NCI-H226 (cell line): ENCODE results near the gene OR3A3.
"Not testable (repeated sequence)": the region's sequence is repeated elsewhere in the genome, so short reads cannot be mapped to it uniquely, and the experiment has no call there.

ENCODE experiments used
- DNase-seq: peaks from one replicate; pipeline ENCODE4 v3.0.0-alpha.2; 2015

Gene OR3A3

GRCh38 chr17:3411070-3411469, at the start of gene OR3A3:
Gene OR3A3 (plus strand): TSS chr17:3411370.
- no peak for DNase-seq

GRCh38 chr17:3371167-3371566, 40.0 kb upstream of the OR3A3 start:
- DNase-seq, result not testable (repeated sequence)

- no peak for DNase-seq
Observed at GRCh38 chr17:3378321-3378720, 32.8 kb upstream of the OR3A3 start.

GRCh38 chr17:3381957-3382356, 29.2 kb upstream of the OR3A3 start:
- DNase-seq, result no peak

GRCh38 chr17:3385869-3386816, 25.0 kb upstream of the OR3A3 start, which contains the start of gene OR3A2:
Gene OR3A2 (minus strand): TSS chr17:3386308.
- no peak for DNase-seq

- no peak for DNase-seq
Observed at GRCh38 chr17:3389791-3390190, 21.4 kb upstream of the OR3A3 start.

GRCh38 chr17:3397801-3398200, 13.4 kb upstream of the OR3A3 start:
- DNase-seq, result not testable (repeated sequence)

- DNase-seq, result no peak
Observed at GRCh38 chr17:3398310-3398709, 12.9 kb upstream of the OR3A3 start, which contains the start of gene OR1E1. Gene OR1E1 (minus strand): TSS chr17:3398410. CDS start chr17:3398410, 0 bp downstream.

GRCh38 chr17:3400055-3400454, 11.1 kb upstream of the OR3A3 start:
- DNase-seq, result no peak

GRCh38 chr17:3401786-3402185, 9.4 kb upstream of the OR3A3 start:
- DNase-seq, result peak; percentile 3

- DNase-seq, result not testable (repeated sequence)
Observed at GRCh38 chr17:3403856-3404255, 7.3 kb upstream of the OR3A3 start.

- DNase-seq, result not testable (repeated sequence)
Observed at GRCh38 chr17:3412216-3412615, 1.0 kb downstream of the OR3A3 start.

GRCh38 chr17:3415610-3416009, 4.4 kb downstream of the OR3A3 start:
- DNase-seq, result no peak

GRCh38 chr17:3418222-3418621, 7.1 kb downstream of the OR3A3 start:
- DNase-seq, result no peak

- not testable (repeated sequence) for DNase-seq
Observed at GRCh38 chr17:3433215-3433614, 22.0 kb downstream of the OR3A3 start.

- no peak for DNase-seq
Observed at GRCh38 chr17:3433741-3434140, 22.6 kb downstream of the OR3A3 start, which contains the start of gene OR1E2. Gene OR1E2 (minus strand): TSS chr17:3433841. CDS start chr17:3433841, 0 bp downstream.

GRCh38 chr17:3438368-3438767, 27.2 kb downstream of the OR3A3 start:
- DNase-seq, result no peak

- no peak for DNase-seq
Observed at GRCh38 chr17:3440451-3440850, 29.3 kb downstream of the OR3A3 start.

- DNase-seq, result no peak
Observed at GRCh38 chr17:3447625-3448024, 36.5 kb downstream of the OR3A3 start.

- DNase-seq, result no peak
Observed at GRCh38 chr17:3448059-3448665, 37.0 kb downstream of the OR3A3 start.

- DNase-seq, result not testable (repeated sequence)
Observed at GRCh38 chr17:3466355-3466754, 55.2 kb downstream of the OR3A3 start.

GRCh38 chr17:3469529-3469928, 58.4 kb downstream of the OR3A3 start:
- DNase-seq, result no peak

- no peak for DNase-seq
Observed at GRCh38 chr17:3471599-3471998, 60.4 kb downstream of the OR3A3 start, which contains the start of gene SPATA22. Gene SPATA22 (minus strand): TSS chr17:3471819. CDS start chr17:3469325, 2,494 bp downstream.

GRCh38 chr17:3472137-3472536, 61.0 kb downstream of the OR3A3 start:
- DNase-seq, result no peak
